Stimulated activated CD8-positive, alpha-beta memory T cell treated with anti-CD3 and anti-CD28 coated beads, Interleukin-15, amount 100 ng/mL, for 48 hours (primary cell): ENCODE results near the gene SPN.
"Not testable (repeated sequence)": the region's sequence is repeated elsewhere in the genome, so short reads cannot be mapped to it uniquely, and the experiment has no call there.

Experiments used
- DNase-seq, 2 donors: peaks; one replicate each; pipeline ENCODE4 v3.0.0-alpha.2; 2020; ENCODE audit warnings: low read depth in 2 of 2

The SPN gene

DNA sequence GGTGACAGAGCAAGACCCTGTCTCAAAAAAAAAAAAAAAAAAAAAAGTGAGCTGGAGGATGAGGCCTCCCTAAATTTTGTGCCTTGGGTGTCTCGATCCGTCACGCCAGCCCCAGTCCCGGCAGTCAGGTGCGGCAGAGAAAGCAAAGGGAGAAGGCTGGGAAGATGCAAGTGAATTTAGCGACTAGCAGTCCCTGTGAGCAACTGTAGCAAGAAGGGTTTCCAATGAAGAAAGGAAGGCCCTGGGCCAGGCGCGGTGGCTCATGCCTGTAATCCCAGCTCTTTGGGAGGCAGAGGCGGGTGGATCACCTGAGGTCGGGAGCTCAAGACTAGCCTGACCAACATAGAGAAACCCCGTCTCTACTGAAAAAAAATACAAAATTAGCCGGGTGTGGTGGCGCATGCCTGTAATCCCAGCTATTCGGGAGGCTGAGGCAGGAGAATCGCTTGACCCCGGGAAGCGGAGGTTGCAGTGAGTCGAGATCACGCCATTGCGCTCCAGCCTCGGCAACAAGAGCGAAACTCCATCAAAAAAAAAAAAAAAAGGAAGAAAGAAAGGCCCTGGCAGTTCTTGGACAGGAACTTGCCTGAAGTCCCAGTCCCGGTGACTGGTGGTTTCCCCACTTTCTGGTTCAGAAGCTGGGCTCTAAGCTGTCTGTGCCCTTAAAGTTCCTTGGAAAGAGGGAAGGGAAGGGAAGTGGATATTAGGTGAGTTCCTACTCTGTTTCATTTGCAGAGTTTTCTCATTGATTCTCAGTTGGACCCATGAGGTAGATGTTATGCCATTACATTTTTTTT lies 14.1 kb downstream of the SPN start:
- DNase-seq = no peak

DNA sequence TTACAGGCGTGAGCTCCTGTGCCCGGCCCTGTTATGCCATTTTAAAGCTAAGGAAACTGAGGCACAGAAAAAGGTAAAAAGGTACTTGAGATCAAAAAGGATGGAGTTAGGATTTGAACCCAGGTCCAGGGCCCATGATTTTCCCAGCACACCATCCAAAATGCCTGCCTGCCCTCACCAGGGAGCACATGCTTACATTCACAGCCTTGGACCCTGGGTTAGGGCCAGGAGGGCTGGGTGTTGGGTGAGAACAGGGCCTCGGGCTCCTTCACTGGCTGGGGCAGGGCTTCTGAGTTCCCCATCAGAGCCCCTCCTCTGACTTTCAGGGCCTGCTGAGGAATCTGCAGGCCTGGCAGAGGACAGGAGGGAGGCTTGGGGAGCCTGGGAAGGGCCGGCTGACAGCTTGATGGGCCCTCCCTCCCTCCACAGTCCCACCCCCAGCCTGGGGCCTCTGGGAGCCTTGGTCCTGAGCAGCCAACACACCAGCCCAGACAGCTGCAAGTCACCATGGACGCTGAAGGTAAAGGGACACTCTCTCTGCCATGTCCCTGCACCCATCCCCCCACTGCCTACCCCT lies 15.7 kb downstream of the SPN start, which contains the start of gene QPRT:
QPRT (plus strand) TSS at position 490 of the 577 bp plus-strand sequence; CDS start at position 508, 18 bp downstream.
- DNase-seq = no peak

DNA sequence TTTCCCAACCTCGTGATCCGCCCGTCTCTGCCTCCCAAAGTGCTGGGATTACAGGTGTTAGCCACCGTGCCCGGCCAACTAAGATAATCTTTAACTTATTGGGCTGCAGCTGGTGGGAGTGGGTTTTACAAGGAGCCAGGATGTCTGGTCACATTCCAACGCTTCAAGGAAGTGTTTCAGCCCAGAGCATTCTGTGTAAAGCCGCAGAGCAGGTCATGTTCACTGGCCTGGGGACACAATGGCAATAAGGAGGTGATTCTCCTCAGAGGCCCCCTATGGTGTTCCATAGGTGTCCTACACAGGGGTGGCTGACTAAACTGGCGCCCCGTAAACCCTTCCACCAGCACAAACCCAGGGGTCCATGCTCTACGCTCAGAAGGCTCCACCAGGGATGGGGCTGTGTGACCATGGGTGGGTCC lies 17.1 kb downstream of the SPN start:
- DNase-seq = no peak

DNA sequence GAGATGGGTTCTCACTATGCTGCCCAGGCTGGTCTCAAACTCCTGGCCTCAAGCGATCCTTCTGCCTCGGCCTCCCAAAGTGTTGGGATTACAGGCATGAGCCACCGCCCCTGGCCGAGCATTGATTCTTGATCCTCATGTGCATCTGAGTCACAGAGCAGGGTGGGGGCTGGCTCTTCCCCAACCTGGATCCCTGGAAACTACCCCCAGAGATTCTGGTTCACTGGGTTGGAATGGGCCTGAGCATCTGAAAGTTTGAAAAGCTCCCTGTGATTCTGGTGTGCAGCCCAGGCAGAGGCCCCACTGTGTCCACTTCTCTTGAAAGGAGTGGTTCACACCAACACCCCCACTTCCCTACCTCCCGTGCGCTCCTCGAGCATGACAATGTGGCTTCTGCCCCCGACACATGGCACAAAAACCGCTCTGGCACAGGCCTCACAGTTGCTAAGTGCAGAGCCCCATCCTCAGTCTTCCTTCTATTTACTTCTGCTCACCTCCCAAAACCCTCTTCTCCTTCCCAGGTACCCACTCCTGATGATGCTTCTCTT lies 20.6 kb downstream of the SPN start:
- DNase-seq = no peak

DNA sequence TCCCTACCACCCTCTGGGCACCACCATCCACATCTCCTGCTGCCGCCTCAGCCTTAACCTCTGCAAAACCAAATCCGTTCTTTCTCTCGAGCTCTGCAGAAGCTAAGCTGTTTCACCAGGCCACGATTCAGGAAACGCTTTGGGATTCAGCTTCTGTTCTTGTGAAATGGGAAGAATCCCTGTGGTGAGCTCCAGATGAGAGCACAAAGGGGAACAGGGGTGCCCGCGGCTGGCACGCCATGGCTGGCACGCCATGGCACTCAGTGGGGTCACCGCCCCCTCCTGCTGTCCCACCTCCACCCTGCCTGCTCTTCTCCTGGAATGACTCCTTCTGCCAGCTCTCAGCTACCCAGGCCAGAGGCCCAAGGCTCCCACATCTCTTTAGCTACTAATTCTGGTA lies 21.6 kb downstream of the SPN start:
- DNase-seq = no peak

DNA sequence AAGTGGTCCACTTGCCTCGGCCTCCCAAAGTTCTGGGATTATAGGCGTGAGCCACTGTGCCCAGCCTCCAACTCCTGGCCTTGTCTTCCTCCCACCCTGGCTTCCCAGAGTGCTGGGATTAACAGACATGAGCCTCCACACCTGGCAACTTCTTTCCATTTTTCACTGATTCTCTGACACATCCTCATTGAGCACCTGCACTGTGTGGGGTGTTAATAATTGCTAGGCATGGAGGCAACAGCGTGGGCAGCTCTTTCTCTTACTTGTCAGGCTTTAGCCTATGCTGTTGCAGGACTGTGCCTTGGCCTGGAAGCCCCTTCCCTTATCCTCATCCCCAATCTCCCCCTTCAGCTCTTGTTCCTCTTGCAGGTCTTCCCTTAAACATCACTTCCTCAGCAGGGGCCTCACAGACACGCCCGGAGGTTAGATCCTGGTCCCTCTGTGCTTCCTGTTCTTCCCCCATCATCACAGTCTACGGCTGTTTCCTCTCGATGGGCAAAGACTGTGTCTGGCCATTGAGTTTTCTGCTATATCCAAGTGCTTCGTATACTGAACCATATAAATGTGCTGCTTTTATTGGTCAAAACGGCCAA lies 23.8 kb downstream of the SPN start:
- DNase-seq = no peak

DNA sequence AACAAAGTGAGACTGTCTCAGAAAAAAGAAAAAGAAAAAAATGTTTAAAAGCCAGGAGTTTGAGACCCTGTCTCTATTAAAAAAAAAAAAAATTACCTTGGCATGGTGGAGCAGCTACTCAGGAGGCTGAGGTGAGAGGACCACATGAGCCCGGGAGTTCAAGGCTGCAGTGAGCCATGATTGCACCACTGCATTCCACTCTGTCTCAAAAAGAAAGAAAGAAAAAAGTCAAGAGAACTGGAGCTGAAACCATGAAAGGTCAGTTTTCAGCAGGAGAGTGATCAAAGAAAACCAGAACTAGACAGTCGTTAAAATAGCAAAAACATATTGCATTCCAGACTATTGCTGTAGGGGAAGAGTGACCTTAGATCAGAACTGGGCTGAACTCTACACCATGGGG lies 24.7 kb downstream of the SPN start:
- DNase-seq = no peak

DNA sequence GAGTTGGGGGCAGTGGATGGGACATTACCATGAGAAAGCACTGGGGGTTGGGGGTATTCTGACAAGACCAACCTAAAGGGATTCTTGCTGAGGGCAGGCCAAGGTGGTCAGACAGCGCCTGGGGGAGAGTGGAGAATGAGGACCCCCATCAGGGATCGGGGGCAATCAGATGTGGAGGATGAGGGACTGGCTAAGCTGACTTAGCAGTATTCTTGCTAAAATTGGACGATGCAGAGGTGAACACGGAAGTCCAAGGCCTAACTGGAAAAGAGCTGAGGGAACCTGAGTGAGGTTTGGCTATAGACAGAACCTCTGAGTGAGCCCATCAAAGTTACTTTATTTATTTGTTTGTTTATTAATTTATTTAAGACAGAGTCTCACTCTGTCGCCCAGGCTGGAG lies 25.1 kb downstream of the SPN start:
- no peak for DNase-seq

DNA sequence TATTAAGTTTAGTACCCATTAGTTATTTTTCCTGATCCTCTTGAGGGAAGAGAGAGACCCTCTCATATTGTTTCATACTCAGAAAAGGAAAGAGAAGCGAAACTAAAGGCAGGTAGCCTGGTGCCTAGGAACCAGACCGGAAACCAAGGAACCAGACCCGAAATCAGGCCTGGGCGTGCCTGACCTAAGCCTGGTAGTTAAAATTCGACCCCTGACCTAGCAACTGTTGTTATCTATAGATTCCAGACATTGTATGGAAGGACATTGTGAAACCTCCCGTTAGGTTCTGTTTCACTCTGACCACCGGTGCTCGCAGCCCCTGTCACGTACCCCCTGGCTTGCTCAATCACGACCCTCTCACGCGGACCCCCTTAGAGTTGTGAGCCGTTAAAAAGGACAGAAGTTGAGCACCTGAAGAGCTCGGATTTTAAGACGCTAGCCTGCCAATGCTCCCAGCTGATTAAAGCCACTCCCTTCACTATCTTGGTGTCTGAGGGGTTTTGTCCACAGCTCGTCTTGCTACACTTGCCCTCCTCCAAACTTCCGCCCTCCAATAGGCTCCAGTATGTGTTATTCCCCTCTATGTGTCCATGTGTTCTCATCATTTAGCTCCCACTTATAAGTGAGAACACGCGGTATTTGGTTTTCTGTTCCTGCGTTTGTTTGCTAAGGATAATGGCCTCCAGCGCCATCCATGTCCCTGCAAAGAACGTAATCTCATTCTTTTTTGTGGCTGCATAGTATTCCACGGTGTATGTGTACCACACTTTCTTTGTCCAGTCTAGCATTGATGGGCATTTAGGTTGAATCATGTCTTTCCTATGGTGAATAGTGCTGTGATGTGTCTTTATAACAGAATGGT lies 26.7 kb downstream of the SPN start:
- DNase-seq = not testable (repeated sequence)

DNA sequence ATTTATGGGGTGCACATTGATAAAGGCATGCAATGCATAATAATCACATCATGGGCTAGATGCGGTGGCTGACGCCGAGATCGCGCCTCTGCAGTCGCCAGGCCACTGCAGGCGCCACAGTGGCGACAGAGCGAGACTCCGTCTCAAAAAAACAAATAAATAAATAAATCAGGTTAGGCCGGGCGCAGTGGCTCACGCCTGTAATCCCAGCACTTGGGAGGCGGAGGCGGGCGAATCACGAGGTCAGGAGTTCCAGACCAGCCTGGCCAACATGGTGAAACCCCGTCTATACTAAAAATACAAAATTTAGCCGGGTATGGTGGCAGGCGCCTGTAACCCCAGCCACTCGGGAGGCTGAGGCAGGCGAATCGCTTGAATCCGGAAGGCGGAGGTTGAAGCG lies 29.6 kb downstream of the SPN start:
- DNase-seq = not testable (repeated sequence)

DNA sequence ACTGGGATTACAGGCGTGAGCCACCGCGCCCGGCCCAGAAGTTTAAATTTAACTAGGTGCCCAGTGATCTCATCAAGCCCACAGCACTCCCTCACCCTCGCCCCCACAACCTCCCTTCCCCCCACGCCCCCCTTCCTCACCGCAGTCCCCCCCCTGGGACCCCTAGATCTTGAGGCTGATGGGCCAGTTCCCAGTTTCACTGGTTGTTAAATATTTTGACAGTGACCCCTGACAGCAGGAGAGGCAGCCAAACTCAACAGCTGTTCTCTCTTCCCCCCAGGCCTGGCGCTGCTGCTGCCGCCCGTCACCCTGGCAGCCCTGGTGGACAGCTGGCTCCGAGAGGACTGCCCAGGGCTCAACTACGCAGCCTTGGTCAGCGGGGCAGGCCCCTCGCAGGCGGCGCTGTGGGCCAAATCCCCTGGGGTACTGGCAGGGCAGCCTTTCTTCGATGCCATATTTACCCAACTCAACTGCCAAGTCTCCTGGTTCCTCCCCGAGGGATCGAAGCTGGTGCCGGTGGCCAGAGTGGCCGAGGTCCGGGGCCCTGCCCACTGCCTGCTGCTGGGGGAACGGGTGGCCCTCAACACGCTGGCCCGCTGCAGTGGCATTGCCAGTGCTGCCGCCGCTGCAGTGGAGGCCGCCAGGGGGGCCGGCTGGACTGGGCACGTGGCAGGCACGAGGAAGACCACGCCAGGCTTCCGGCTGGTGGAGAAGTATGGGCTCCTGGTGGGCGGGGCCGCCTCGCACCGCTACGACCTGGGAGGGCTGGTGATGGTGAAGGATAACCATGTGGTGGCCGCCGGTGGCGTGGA lies 31.5 kb downstream of the SPN start:
- no peak for DNase-seq

DNA sequence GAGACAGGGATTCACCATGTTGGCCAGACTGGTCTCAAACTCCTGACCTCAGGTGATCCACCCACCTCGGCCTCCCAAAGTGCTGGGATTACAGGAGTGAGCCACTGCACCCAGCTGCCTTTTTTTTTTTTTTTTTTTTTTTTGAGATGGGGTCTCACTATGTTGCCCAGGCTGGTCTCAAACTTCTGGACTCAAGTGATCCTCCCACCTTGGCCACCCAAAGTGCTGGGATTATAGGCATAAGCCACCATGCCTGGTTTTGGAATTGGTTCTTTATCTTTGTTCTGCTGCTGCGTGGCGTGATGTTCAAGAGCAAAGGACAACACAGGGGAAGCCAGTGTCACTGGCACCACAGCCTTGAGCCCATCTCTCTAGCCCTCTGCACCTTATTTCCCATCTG lies 32.6 kb downstream of the SPN start:
- DNase-seq = not testable (repeated sequence)

DNA sequence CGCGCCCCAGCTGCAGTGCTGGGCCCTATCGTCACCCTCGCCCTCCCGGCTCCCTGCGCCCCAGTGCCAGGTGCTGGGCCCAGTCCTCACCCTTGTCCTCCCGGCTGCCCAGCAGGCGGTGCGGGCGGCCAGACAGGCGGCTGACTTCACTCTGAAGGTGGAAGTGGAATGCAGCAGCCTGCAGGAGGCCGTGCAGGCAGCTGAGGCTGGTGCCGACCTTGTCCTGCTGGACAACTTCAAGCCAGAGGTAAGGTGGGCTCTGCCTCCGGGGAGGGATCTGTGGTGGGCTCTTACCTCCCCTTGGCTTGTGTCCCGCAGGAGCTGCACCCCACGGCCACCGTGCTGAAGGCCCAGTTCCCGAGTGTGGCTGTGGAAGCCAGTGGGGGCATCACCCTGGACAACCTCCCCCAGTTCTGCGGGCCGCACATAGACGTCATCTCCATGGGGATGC lies 33.9 kb downstream of the SPN start:
- no peak for DNase-seq

DNA sequence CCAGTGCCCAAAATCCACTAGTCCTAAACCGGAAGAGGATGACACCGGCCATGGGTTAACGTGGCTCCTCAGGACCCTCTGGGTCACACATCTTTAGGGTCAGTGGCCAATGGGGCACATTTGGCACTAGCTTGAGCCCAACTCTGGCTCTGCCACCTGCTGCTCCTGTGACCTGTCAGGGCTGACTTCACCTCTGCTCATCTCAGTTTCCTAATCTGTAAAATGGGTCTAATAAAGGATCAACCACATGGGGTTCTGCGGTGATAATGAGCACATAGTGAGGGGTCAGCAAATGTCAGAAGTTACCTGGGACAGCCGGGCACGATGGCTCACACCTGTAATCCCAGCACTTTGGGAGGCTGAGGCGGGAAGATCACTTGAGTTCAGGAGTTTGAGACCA lies 34.3 kb downstream of the SPN start:
- no peak for DNase-seq

DNA sequence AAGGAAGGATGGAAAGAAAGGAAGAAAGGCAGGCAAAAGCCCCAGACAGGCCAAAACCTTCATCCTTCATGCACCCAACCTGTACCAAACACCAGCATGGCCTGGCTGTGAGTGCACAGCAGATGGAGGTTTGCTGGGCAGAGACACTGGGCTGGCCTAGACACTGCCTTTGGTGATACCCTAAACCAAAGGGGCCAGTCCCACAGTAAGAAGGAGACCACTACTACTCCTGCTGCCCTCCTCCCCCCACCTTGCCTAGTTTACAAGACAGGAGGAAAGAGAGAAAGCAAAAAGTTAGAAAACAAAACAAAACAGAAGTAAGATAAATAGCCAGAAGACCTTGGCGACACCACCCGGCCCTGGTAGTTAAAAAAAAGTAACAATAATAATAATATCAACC lies 35.0 kb downstream of the SPN start:
- no peak for DNase-seq

DNA sequence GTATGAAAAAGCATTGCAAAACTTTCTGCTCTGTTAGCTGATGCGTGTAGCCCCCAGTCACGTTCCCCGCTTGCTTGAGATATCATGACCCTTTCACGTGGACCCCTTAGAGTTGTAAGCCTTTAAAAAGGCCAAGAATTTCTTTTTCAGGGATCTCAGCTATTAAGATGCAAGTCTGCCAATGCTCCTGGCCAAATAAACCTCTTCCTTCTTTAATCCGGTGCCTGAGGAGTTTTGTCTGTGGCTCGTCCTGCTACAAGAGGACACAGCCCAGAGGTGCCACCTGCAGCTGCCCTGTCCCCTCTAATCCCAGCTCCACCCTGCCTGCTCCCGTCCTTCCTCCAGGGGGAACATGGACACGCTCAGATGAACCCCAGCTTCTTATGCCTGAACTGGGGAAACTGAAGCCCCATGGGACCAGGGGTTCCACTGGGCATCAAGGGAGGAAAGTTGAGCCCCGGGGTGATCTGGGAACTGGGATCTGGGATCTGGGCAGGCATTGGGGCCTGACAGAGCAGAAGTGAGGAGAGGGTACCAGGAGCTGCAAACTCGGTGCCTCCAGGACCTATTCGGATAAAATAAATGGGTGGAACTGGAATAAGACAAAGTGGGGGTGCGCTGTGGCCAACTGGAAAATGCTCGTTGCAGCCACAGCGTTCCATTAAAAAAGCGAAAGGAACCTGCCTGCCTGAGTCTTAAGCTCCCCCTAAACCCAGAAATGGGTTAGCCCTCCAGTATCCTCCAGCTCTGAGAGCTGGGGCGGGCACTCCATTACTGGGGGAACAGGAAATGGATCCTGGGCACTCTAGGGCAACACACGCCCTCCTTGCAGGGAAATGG lies 35.7 kb downstream of the SPN start:
- DNase-seq = no peak

DNA sequence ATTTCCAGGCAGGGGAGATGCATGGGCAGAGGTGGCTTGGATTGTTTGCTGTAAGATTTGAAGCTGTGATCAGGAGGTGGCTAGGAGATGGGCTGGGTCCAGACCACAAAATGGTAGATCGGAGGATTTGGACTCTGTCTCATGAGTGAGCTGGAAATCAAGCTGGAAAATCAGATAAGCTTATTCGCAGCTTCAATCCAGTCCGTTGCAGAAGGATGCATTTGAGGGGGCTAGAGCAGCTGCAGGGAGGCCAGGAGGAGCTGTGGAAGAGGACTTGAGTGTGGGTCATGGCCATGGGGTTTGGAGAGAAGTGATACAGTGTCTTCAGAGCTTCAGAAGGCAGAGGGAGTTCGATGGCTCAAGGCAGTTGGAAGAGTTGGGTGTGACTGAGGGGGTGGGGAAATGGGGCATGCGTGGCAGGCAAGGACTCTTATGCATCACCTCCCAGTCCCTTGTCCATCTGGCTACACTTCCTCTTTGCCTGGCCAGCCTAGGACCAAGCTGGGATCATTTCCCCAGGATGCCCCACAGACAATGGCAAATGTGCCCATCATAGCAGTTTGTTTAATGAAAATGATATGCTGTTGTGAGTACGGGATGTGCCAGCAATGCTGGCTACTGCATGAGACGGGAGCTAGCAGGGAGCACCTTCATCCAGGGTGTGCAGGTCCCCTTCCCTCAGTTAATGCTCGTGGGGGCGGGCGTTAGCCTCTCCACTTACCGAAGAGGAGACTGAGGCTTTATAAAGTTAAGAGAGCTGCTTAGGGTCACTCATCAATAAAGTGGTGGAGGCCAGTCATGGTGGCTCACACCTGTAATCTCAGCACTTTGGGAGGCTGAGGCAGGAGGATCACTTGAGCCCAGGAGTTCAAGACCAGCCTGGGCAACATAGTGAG lies 36.5 kb downstream of the SPN start:
- no peak for DNase-seq

DNA sequence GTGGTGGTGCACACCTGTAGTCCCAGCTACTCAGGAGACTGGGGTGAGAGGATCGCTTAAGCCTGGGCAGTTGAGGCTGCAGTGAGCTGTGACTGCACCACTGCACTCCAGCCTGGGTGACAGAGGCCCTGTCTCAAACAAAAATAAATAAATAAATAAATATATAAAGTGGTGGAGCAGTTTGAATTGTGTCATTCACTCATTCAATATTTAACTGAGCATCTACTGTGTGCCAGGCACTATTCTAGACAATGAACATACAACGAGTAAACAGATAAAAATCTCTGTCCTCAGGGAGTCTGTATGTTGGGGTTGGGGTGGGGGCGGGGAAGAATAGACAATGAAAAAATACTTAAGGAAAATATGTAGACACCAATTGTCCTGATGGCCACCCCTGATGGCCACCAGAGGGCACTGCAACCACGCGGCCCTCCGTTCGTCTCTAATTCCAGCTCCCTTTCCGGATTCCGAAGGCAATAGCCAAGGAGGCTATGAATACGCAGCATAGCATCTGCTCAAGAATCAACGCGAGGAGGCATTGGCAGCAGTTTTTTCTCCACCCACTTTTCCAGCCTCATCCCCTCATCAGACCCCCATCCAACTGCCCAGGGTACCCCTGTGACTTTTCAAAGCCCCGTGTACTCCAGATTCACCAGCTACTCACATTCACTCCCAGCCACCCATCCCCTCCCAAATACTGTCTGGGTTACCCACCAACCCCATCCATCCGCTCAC lies 37.4 kb downstream of the SPN start:
- peak; percentile 49 to 55 for DNase-seq
